ENCODE measurements around the gene ORC3.

DNA sequence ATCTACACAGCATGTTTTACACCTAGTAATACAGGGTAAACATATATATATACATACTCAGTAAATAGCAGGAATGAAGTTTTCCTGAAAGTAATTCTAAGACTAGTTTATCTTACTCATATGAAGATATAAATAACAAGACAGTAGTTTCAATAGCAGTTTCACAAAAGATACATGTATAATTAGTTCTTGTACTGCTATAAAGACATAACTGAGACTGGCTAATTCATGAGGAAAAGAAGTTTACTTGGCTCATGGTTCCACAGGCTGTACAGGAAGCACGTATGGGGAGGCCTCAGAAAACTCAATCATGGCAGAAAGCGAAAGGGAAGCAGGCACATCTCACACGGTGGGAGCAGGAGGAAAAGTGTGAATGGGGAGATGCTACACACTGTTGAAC lies 17.1 kb upstream of the ORC3 start:
- TF ChIP-seq POLR2AphosphoS5 (IDR thresholded peaks at IDR 0.05; ENCODE audit: low read depth, low read length), result no peak
- no peak for TF ChIP-seq POLR2A (IDR thresholded peaks at IDR 0.05; ENCODE audit: low read depth, low read length)
